GM18498 (cell line): ENCODE results near the gene OR2L13.
"Not testable (repeated sequence)": the region's sequence is repeated elsewhere in the genome, so short reads cannot be mapped to it uniquely, and the experiment has no call there.

ENCODE experiments used
- ATAC-seq: cut with Tn5 transposase; IDR thresholded peaks from one replicate; pipeline ENCODE4 v1.9.1; 2021; ENCODE audit warnings: mild to moderate bottlenecking, moderate library complexity; ENCODE audit not compliant: unreplicated experiment

The OR2L13 gene

GRCh38 chr1:248094884-248095283 is at the start of gene OR2L13:
OR2L13 (plus strand) TSS chr1:248095184; CDS start chr1:248099376, 4,192 bp downstream.
- no peak for ATAC-seq

GRCh38 chr1:248045209-248045608 is 49.8 kb upstream of the OR2L13 start:
- no peak for ATAC-seq

GRCh38 chr1:248046536-248046935 is 48.4 kb upstream of the OR2L13 start, which contains the start of gene OR2L3:
OR2L3 (plus strand) TSS chr1:248046836; CDS start chr1:248060682, 13,846 bp downstream.
- ATAC-seq: no peak

GRCh38 chr1:248047008-248047407 is 48.0 kb upstream of the OR2L13 start:
- ATAC-seq: no peak

GRCh38 chr1:248054671-248055070 is 40.3 kb upstream of the OR2L13 start:
- ATAC-seq: no peak

GRCh38 chr1:248055261-248055660 is 39.7 kb upstream of the OR2L13 start:
- ATAC-seq: no peak

GRCh38 chr1:248065071-248065470 is 29.9 kb upstream of the OR2L13 start:
- no peak for ATAC-seq

GRCh38 chr1:248065604-248066003 is 29.4 kb upstream of the OR2L13 start:
- no peak for ATAC-seq

- ATAC-seq: not testable (repeated sequence)
These were observed 11.1 kb upstream of the OR2L13 start for GRCh38 chr1:248083864-248084263.

- ATAC-seq: no peak
These were observed 3.5 kb downstream of the OR2L13 start for GRCh38 chr1:248098529-248098928.

- no peak for ATAC-seq
These were observed 7.9 kb downstream of the OR2L13 start for GRCh38 chr1:248102847-248103246.

- ATAC-seq: no peak
These were observed 16.2 kb downstream of the OR2L13 start for GRCh38 chr1:248111157-248111556.

GRCh38 chr1:248114890-248115289 is 19.9 kb downstream of the OR2L13 start:
- no peak for ATAC-seq

- no peak for ATAC-seq
These were observed 32.7 kb downstream of the OR2L13 start for GRCh38 chr1:248127653-248128052.

GRCh38 chr1:248136811-248137210 is 41.8 kb downstream of the OR2L13 start:
- no peak for ATAC-seq

- no peak for ATAC-seq
These were observed 45.9 kb downstream of the OR2L13 start for GRCh38 chr1:248140846-248141245.

GRCh38 chr1:248143311-248143710 is 48.3 kb downstream of the OR2L13 start:
- ATAC-seq: no peak

GRCh38 chr1:248144513-248145198 is 49.7 kb downstream of the OR2L13 start, which contains the start of gene OR2M5:
OR2M5 (plus strand) TSS chr1:248145148; CDS start chr1:248145148, 0 bp downstream.
- no peak for ATAC-seq
